GM21423 (cell line): ENCODE results near the gene ENOSF1.

Experiments
- ATAC-seq: cut with Tn5 transposase; IDR thresholded peaks from one replicate; pipeline ENCODE4 v1.9.1; 2021; ENCODE audit warnings: mild to moderate bottlenecking, moderate library complexity; ENCODE audit not compliant: unreplicated experiment

Gene ENOSF1

GRCh38 chr18:675307-675706, 37.1 kb downstream of the ENOSF1 start:
- no peak for ATAC-seq

- no peak for ATAC-seq
These were observed 38.7 kb downstream of the ENOSF1 start for GRCh38 chr18:673769-674168.

GRCh38 chr18:673317-673716, 39.1 kb downstream of the ENOSF1 start:
- no peak for ATAC-seq

- ATAC-seq = no peak
These were observed 41.0 kb downstream of the ENOSF1 start for GRCh38 chr18:671405-671804.

- no peak for ATAC-seq
These were observed 41.9 kb downstream of the ENOSF1 start for GRCh38 chr18:670522-670921.

- ATAC-seq = no peak
These were observed 43.4 kb downstream of the ENOSF1 start for GRCh38 chr18:669077-669476.

GRCh38 chr18:668260-668659, 44.2 kb downstream of the ENOSF1 start:
- ATAC-seq = no peak

GRCh38 chr18:666628-667027, 45.8 kb downstream of the ENOSF1 start:
- ATAC-seq = no peak

GRCh38 chr18:666177-666576, 46.3 kb downstream of the ENOSF1 start:
- no peak for ATAC-seq

GRCh38 chr18:662197-662596, 50.2 kb downstream of the ENOSF1 start:
- ATAC-seq = no peak

- no peak for ATAC-seq
These were observed 52.8 kb downstream of the ENOSF1 start for GRCh38 chr18:659597-659996.

GRCh38 chr18:658947-659533, 53.4 kb downstream of the ENOSF1 start:
- ATAC-seq = no peak

- peak; percentile 53 for ATAC-seq
These were observed 54.2 kb downstream of the ENOSF1 start for GRCh38 chr18:658001-658946.

GRCh38 chr18:657311-658000, 55.0 kb downstream of the ENOSF1 start, which contains the start of gene TYMS:
TYMS (plus strand) TSS chr18:657653; CDS start chr18:657743, 90 bp downstream.
- peak; percentile 49 for ATAC-seq

- no peak for ATAC-seq
These were observed 57.0 kb downstream of the ENOSF1 start for GRCh38 chr18:655445-655844.

GRCh38 chr18:654601-655000, 57.8 kb downstream of the ENOSF1 start:
- ATAC-seq = no peak

- ATAC-seq = no peak
These were observed 58.9 kb downstream of the ENOSF1 start for GRCh38 chr18:653512-653911.

- no peak for ATAC-seq
These were observed 60.3 kb downstream of the ENOSF1 start for GRCh38 chr18:652131-652530.

- peak; percentile 92 for ATAC-seq
These were observed 62.0 kb downstream of the ENOSF1 start for GRCh38 chr18:650428-650858.

GRCh38 chr18:649341-649740, 63.1 kb downstream of the ENOSF1 start:
- no peak for ATAC-seq

GRCh38 chr18:647304-647703, 65.1 kb downstream of the ENOSF1 start:
- ATAC-seq = no peak
